T-cell (primary cell): ENCODE results near the gene ANKRD28. TPM values are rescaled to one million over a fixed set of nuclear protein-coding genes. Genes with fewer than 3 reads are reported as not detected.

ENCODE experiments used
- ATAC-seq, 4 experiments: fragments of 200-7000 bp in 3 of 4; fragments of 150-1000 bp in 1 of 4; cut with Tn5 transposase; replicated peaks in 1 of 4; 1 replicate in 3 of 4; 2 replicates in 1 of 4; pipeline ENCODE4 v1.10.0; 2021; ENCODE audit warnings: moderate library complexity in 3 of 4, mild to moderate bottlenecking in 2 of 4, moderate number of reproducible peaks in 1 of 4
- CTCF ChIA-PET, 2 donors: fragments of 300-600 bp; sonication (Branson Sonifier 250); formaldehyde crosslinking; loops; one replicate each; lab custom pipeline; 2022; ENCODE audit warnings: antibody characterized with exemption in 2 of 2; lab: Charles Lee
- POLR2A ChIA-PET, 2 donors: fragments of 300-600 bp; sonication (Branson Sonifier 250); formaldehyde crosslinking; loops; one replicate each; lab custom pipeline; 2022; ENCODE audit warnings: antibody characterized with exemption in 2 of 2; lab: Charles Lee
- DNase-seq, 35 experiments: peaks; one replicate each; pipeline versions ENCODE4 v3.0.0 to v3.0.0-alpha.2; 2013 to 2023
- H3K27ac ChIP-seq: one replicate; pipeline ENCODE4 v1.5.1; 2013; ENCODE audit warnings: low read length
- H3K27me3 ChIP-seq, 2 experiments: replicated peaks in 1 of 2; 1 replicate in 1 of 2; 2 replicates in 1 of 2; pipeline versions ENCODE4 v1.6.1 to v1.7.0; 2013; ENCODE audit warnings: low read length in 1 of 2, mixed read lengths in 1 of 2; ENCODE audit not compliant: control insufficient read depth in 2 of 2, insufficient read depth in 2 of 2; ENCODE audit errors: extremely low read depth in 1 of 2
- H3K36me3 ChIP-seq, 2 donors: 1 replicate in 1 of 2; 2 replicates in 1 of 2; pipeline versions ENCODE4 v1.6.1 to v1.7.0; 2013; ENCODE audit warnings: low read length in 1 of 2; ENCODE audit not compliant: control insufficient read depth in 2 of 2, insufficient read depth in 1 of 2; ENCODE audit errors: extremely low read depth in 1 of 2
- H3K4me1 ChIP-seq, 2 experiments: 1 replicate in 1 of 2; 2 replicates in 1 of 2; pipeline versions ENCODE4 v1.6.1 to v1.7.0; 2013; ENCODE audit warnings: low read length in 2 of 2, mixed read lengths in 1 of 2; ENCODE audit not compliant: insufficient read depth in 2 of 2, control insufficient read depth in 1 of 2; ENCODE audit errors: extremely low read depth in 1 of 2
- H3K4me3 ChIP-seq, 2 donors: 1 replicate in 1 of 2; 2 replicates in 1 of 2; pipeline versions ENCODE4 v1.5.1 to v1.7.0; 2013; ENCODE audit warnings: mild to moderate bottlenecking in 2 of 2, low read length in 1 of 2, moderate library complexity in 1 of 2; ENCODE audit not compliant: control insufficient read depth in 1 of 2; ENCODE audit errors: extremely low read depth in 1 of 2
- H3K9me3 ChIP-seq: 2 replicates; pipeline ENCODE4 v1.7.0; 2013
- H3K27ac Mint-ChIP-seq, 2 donors: one replicate each; pipeline ENCODE4 v1.8.0; 2020 to 2021; ENCODE audit warnings: mild to moderate bottlenecking in 2 of 2, mixed read lengths in 2 of 2
- H3K27me3 Mint-ChIP-seq, 2 donors: one replicate each; pipeline ENCODE4 v1.8.0; 2021 to 2022; ENCODE audit warnings: mixed read lengths in 2 of 2
- H3K36me3 Mint-ChIP-seq: one replicate; pipeline ENCODE4 v1.8.0; 2021; ENCODE audit warnings: mixed read lengths
- H3K4me1 Mint-ChIP-seq, 3 donors: one replicate each; pipeline ENCODE4 v1.8.0; 2020 to 2022; ENCODE audit warnings: mixed read lengths in 3 of 3, mild to moderate bottlenecking in 1 of 3
- H3K4me3 Mint-ChIP-seq, 3 donors: one replicate each; pipeline ENCODE4 v1.8.0; 2020 to 2022; ENCODE audit warnings: mild to moderate bottlenecking in 3 of 3, mixed read lengths in 3 of 3, moderate library complexity in 3 of 3
- H3K9me3 Mint-ChIP-seq, 3 donors: one replicate each; pipeline ENCODE4 v1.8.0; 2020 to 2022; ENCODE audit warnings: mixed read lengths in 3 of 3
- WGBS: methylation state at CpG from one replicate; pipeline ENCODE4 v1.1.5; 2013; ENCODE audit warnings: missing lambda C conversion rate; ENCODE audit not compliant: insufficient coverage; 5-methylcytosine and 5-hydroxymethylcytosine counted together
- total RNA-seq, 35 experiments: library from RNA in 6 of 35; stranded (reverse) in 6 of 35; fragments of 120-200 nt in 1 of 35; gene quantifications; one replicate each; pipeline versions ENCODE4 v1.2.1 to v1.2.4 and lab custom pipeline; 2013 to 2026

ANKRD28 gene
- total RNA-seq, 5 donors from 2014 or later (not counting 1 experiment from before 2014, with no cell fraction given): 30.1 to 67.6 (median 39.0) TPM

GRCh38 chr3:15637131-15637951 lies 160.4 kb downstream of the ANKRD28 start:
- Mint-ChIP-seq H3K27me3 (no peaks in the 10 kb centered on the region), H3K4me1 (peaks cover 28 to 41% (median 36%) of the 10 kb centered on the region in 3 donors), H3K4me3 (peak overlapping the region in 1 of 3 donors; percentile 41), H3K9me3 (no peaks in the 10 kb centered on the region), H3K27ac (peak overlapping the region in 1 of 2 donors; percentile 43), H3K36me3 (peaks cover 27% of the 10 kb centered on the region)
- Histone ChIP-seq H3K9me3 (no peaks in the 10 kb centered on the region), H3K4me1 (peaks cover 8 to 22% of the 10 kb centered on the region in 2 experiments), H3K36me3 (no peaks in the 10 kb centered on the region), H3K27ac (no peak overlapping the region), H3K4me3 (no peak overlapping the region), H3K27me3 (no peaks in the 10 kb centered on the region)
- ChIA-PET POLR2A (interaction anchor here in 1 of 2 donors (0.6 kb wide), 1 partner anchor 874 kb away, joined by 3 read pairs; no protein-coding TSS in a partner anchor), CTCF (interaction anchor here in 1 of 2 donors (1.1 kb wide), 2 partner anchors 10 to 245 kb away, joined by 3 read pairs; no protein-coding TSS in a partner anchor)
- no peak for DNase-seq
- 77% methylated on average over 3 of the region's 7 CpGs for WGBS
- ATAC-seq: no peak

DNA sequence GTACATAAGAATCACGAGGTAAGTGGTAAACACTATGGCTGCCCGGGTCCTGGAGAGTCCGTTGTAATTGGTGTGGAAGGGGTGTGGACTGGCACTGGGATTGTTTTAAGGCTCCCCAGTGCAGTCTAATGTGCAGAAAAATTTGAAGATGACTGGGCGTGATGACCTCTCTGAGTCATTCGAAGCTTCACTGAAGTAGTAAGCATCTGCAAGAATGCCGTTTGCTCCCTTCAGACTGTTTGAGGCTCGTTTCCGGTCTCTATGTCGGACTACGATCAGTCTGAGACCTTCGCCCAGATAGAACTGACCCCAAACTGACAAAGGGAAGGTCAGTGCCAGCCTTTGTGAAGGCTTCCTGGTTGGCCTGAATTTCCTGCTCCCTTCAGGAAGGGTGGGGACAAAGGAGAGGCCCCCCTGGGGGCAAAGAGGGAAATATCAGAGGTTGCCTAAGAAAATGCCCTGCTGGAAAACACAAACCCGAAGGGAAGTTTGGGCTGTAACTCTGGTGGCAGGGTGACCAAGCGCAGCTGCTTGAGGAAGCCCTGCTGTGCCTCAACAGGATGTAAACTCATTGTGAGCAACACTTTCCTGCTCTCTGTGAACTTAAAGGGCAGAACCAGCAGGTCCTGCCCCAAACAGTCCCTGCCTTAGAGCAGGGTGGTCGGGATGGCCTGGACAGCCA lies 161.6 kb downstream of the ANKRD28 start:
- DNase-seq (peak in 2 of 35 experiments; percentile 12 to 42), ATAC-seq (peak; percentile 55 to 84 (median 70))
- H3K27ac ChIP-seq: peak overlapping the region; percentile 38
- H3K4me3 ChIP-seq: no peak overlapping the region
- ChIA-PET POLR2A (no interaction called here), CTCF (interaction anchor here (0.5 to 1.1 kb wide), 2 partner anchors 12 to 612 kb away, joined by 3 to 5 read pairs; no protein-coding TSS in a partner anchor)
- H3K36me3 ChIP-seq: no peaks in the 10 kb centered on the region
- H3K9me3 ChIP-seq: no peaks in the 10 kb centered on the region
- peaks cover 8 to 26% of the 10 kb centered on the region in 2 experiments for H3K4me1 ChIP-seq
- Mint-ChIP-seq H3K36me3 (peaks cover 25% of the 10 kb centered on the region), H3K27ac (peak overlapping the region; percentile 53 to 66), H3K4me3 (peak overlapping the region in 1 of 3 donors; percentile 50), H3K9me3 (no peaks in the 10 kb centered on the region), H3K27me3 (no peaks in the 10 kb centered on the region), H3K4me1 (peaks cover 26 to 38% (median 37%) of the 10 kb centered on the region in 3 donors)
- WGBS: 54% methylated on average over 13 of the region's 14 CpGs
- no peaks in the 10 kb centered on the region for H3K27me3 ChIP-seq

DNA sequence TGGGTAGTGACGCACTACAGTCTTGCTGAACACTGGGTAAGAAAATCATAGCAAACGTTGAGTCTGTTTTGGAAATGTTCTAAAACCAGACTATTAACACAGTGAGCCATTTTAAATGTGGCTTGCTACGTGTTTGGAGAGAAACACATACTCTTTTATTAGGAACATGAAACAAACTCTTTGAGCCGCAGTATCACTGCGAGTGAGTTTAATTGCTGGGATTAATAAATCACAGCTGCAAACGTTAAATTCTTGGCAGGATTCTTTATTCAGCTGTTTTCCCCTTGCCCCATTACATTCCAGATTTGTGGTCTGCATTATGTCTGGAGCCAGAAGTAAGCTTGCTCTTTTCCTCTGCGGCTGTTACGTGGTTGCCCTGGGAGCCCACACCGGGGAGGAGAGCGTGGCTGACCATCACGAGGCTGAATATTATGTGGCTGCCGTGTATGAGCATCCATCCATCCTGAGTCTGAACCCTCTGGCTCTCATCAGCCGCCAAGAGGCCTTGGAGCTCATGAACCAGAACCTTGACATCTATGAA lies 162.6 kb downstream of the ANKRD28 start:
- peaks cover 23% of the 10 kb centered on the region for H3K36me3 Mint-ChIP-seq
- Histone ChIP-seq H3K36me3 (no peaks in the 10 kb centered on the region), H3K4me3 (no peak overlapping the region), H3K27me3 (no peaks in the 10 kb centered on the region), H3K4me1 (peaks cover 11 to 29% of the 10 kb centered on the region in 2 experiments), H3K27ac (no peak overlapping the region), H3K9me3 (no peaks in the 10 kb centered on the region)
- peaks cover 35 to 45% (median 43%) of the 10 kb centered on the region in 3 donors for H3K4me1 Mint-ChIP-seq
- POLR2A ChIA-PET: no interaction called here
- H3K27me3 Mint-ChIP-seq: no peaks in the 10 kb centered on the region
- ATAC-seq (no peak), DNase-seq (no peak)
- 100% methylated on average over 8 of the region's 13 CpGs for WGBS
- H3K4me3 Mint-ChIP-seq: no peak overlapping the region
- H3K27ac Mint-ChIP-seq: no peak overlapping the region
- CTCF ChIA-PET: interaction anchor here in 1 of 2 donors (0.6 kb wide), 1 partner anchor 105 kb away, joined by 3 read pairs; no protein-coding TSS in a partner anchor
- H3K9me3 Mint-ChIP-seq: no peaks in the 10 kb centered on the region

GRCh38 chr3:15634671-15635070 lies 163.1 kb downstream of the ANKRD28 start:
- ChIA-PET CTCF (interaction anchor here in 1 of 2 donors (0.6 kb wide), 1 partner anchor 104 kb away, joined by 3 read pairs; no protein-coding TSS in a partner anchor), POLR2A (no interaction called here)
- Mint-ChIP-seq H3K4me1 (peaks cover 39 to 50% (median 48%) of the 10 kb centered on the region in 3 donors), H3K9me3 (no peaks in the 10 kb centered on the region), H3K36me3 (peaks cover 23% of the 10 kb centered on the region), H3K27me3 (no peaks in the 10 kb centered on the region), H3K4me3 (no peak overlapping the region), H3K27ac (peak overlapping the region in 1 of 2 donors; percentile 20)
- no CpG with 5 or more reads among the region's 2 CpGs for WGBS
- ATAC-seq (no peak), DNase-seq (no peak)
- Histone ChIP-seq H3K36me3 (no peaks in the 10 kb centered on the region), H3K4me3 (no peak overlapping the region), H3K4me1 (peaks cover 11 to 32% of the 10 kb centered on the region in 2 experiments), H3K9me3 (no peaks in the 10 kb centered on the region), H3K27ac (no peak overlapping the region), H3K27me3 (no peaks in the 10 kb centered on the region)

DNA sequence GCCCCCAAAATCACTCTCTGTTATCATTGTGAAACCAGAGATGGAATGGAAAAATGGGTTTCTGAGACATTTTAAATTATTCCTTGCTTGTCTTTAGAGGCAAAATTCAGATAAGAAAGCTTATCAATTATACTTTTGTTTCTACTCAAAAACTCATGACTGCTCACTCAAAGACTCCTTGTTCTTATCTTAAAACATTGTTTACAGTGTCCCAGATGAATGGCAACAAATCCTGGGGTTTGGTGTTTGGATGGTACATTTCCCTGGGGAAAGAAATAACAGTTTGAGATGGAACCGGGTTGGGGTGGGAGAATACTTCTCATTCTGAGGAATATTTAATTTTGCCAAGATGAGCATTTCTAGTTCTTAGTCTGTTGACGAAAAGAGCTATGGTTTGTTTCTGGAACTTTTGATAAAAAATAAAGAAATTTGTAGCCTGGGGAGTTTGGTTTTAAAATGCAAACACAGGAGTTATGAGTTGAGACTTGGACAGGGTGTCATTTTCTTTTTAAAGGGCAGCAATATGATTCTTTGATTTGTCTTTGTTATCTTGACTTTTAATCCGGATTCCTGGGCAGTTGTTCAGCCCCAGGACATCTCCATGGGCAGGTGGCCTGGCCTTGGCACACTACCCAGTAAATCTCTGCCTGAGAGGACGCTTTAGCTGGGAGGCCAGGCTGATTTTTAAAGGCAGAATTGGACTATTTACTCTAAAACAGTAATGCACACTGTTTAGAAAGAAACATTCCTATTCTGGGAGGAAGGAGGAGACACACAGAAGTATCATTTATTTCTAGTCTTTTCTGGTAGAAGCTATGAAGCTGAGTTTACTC lies 163.8 kb downstream of the ANKRD28 start:
- no peak for ATAC-seq
- Histone ChIP-seq H3K27me3 (no peaks in the 10 kb centered on the region), H3K4me3 (no peak overlapping the region), H3K27ac (no peak overlapping the region), H3K36me3 (no peaks in the 10 kb centered on the region), H3K4me1 (peaks cover 11 to 33% of the 10 kb centered on the region in 2 experiments), H3K9me3 (no peaks in the 10 kb centered on the region)
- ChIA-PET CTCF (interaction anchor here in 1 of 2 donors (0.5 kb wide), 1 partner anchor 430 kb away, joined by 3 read pairs; no protein-coding TSS in a partner anchor), POLR2A (interaction anchor here in 1 of 2 donors (0.7 kb wide), 1 partner anchor 12 kb away, joined by 7 read pairs; no protein-coding TSS in a partner anchor)
- Mint-ChIP-seq H3K4me1 (peaks cover 39 to 50% (median 49%) of the 10 kb centered on the region in 3 donors), H3K9me3 (no peaks in the 10 kb centered on the region), H3K36me3 (peaks cover 23% of the 10 kb centered on the region), H3K4me3 (no peak overlapping the region), H3K27me3 (no peaks in the 10 kb centered on the region), H3K27ac (peak overlapping the region in 1 of 2 donors; percentile 20)
- DNase-seq: no peak
- 76% methylated on average over 2 of the region's 4 CpGs for WGBS
